ENCODE results near the gene FAM20B.

The FAM20B gene

DNA sequence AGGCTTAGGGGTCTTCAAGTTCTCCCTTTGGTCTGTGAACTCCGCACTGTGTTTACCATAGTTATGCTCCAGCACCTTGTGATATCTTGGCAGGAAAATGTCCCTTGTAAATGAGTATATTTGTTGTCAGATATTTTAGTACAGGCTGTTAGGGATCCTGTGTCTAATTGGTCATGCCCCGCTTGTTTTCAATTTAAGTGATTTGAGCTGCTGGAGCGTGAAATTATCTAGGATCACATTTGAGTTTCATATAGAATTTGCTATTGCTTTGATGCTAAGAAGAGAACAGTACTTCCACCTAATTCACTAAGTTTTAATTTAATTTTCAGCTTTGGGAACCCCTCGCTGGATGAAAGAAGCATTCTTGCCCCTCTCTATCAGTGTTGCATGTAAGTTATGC, 40.8 kb downstream of the FAM20B start:
- no peak for TF ChIP-seq CTCF (IDR thresholded peaks at IDR 0.05)

DNA sequence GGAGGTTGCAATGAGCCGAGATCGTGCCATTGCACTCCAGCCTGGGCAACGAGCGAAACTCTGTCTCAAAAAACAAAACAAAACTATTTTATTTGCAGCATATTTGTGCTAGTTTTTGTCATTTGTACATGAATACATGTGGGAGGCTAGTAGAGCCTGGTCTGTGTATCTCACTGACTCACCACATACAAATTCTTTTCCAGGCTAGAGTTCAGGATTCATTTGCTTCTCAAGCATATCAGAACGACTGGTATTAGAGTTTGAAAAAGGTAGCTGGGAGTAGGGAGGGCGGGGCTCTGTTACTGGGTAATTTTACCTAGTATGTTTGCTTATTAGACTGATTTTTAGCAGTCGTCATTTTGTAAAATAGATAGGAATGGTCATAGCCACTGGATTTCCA, 51.7 kb downstream of the FAM20B start:
- TF ChIP-seq CTCF (IDR thresholded peaks at IDR 0.05): no peak
- Mint-ChIP-seq H3K27me3 (ENCODE audit: low read depth, poor library complexity) (peaks cover 10% of the 10 kb centered on the region), H3K36me3 (ENCODE audit: low read depth) (peaks cover 12% of the 10 kb centered on the region), H3K27ac (no peak overlapping the region), H3K4me3 (no peak overlapping the region), H3K9me3 (no peaks in the 10 kb centered on the region), H3K4me1 (peaks cover 16% of the 10 kb centered on the region)
- DNase-seq: no peak

More for the DNA sequence above, 40.8 kb downstream of the FAM20B start:
- H3K27ac Mint-ChIP-seq: peak overlapping the region; percentile 46
- peaks cover 7% of the 10 kb centered on the region for H3K4me1 Mint-ChIP-seq
- H3K9me3 Mint-ChIP-seq: no peaks in the 10 kb centered on the region
- H3K36me3 Mint-ChIP-seq (ENCODE audit: low read depth): peaks cover 45% of the 10 kb centered on the region
- H3K27me3 Mint-ChIP-seq (ENCODE audit: low read depth, poor library complexity): no peaks in the 10 kb centered on the region
- H3K4me3 Mint-ChIP-seq: no peak overlapping the region
- no peak for DNase-seq

DNA sequence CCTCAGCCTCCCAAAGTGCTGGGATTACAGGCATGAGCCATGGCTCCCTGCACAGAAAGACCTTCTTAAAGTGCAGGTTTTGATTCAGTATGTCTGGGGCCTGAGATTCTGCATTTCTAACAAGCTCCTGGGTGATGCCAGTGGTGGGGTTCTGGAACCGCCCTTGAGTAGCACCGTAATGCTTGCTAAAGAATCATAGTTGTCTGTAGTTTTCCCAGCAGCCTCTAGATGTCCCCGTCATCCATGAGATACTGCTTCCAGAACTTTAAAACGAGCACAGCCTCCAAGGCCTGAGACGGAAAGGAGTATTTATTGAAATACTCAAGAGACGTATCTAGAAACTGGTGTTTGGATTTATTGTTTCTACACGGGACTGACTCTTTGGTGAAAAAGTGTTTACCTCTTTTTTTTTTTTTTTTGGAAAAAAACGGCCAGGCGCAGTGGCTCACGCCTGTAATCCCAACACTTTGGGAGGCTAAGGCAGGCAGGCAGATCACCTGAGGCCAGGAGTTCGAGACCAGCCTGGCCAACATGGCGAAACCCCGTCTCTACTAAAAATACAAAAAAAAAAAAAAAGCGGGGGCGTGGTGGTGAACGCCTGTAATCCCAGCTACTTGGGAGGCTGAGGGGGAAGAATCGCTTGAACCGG, 53.5 kb downstream of the FAM20B start:
- peaks cover 27% of the 10 kb centered on the region for H3K4me1 Mint-ChIP-seq
- peaks cover 10% of the 10 kb centered on the region for H3K27me3 Mint-ChIP-seq (ENCODE audit: low read depth, poor library complexity)
- DNase-seq: peak; percentile 41
- H3K36me3 Mint-ChIP-seq (ENCODE audit: low read depth): no peaks in the 10 kb centered on the region
- no peaks in the 10 kb centered on the region for H3K9me3 Mint-ChIP-seq
- TF ChIP-seq CTCF (IDR thresholded peaks at IDR 0.05): peak; percentile 64
- H3K27ac Mint-ChIP-seq: no peak overlapping the region
- no peak overlapping the region for H3K4me3 Mint-ChIP-seq

GRCh38 chr1:179080866-179081686, 55.4 kb downstream of the FAM20B start:
- no peak for DNase-seq
- TF ChIP-seq CTCF (IDR thresholded peaks at IDR 0.05): no peak
- peak overlapping the region; percentile 96 for H3K4me3 Mint-ChIP-seq
- peaks cover 10% of the 10 kb centered on the region for H3K27me3 Mint-ChIP-seq (ENCODE audit: low read depth, poor library complexity)
- peaks cover 27% of the 10 kb centered on the region for H3K4me1 Mint-ChIP-seq
- peak overlapping the region; percentile 87 for H3K27ac Mint-ChIP-seq
- H3K36me3 Mint-ChIP-seq (ENCODE audit: low read depth): no peaks in the 10 kb centered on the region
- H3K9me3 Mint-ChIP-seq: no peaks in the 10 kb centered on the region

DNA sequence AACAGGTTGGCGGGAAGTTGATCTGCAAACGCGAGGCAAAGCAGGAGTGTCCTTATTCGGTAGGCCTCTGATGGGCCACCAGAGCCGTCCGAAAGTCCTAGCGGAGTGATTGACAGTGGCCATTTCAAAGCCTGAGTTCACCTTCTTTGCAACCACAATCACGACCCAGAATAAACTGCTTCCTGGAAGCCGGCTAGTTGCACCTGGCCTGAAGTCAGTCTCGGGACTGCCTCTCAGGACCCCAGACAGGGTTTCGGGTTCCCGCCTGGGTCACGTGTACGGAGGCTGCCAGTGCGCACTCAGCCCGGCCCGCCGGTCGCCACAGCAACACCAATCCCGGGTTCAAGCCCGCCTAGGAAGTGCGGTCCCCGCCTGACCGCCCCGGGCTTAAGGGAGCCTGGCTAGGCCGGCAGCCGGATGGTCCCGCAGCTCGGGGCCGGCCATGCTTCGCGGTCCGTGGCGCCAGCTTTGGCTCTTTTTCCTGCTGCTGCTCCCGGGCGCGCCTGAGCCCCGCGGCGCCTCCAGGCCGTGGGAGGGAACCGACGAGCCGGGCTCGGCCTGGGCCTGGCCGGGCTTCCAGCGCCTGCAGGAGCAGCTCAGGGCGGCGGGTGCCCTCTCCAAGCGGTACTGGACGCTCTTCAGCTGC, 56.1 kb downstream of the FAM20B start, which contains the start of gene TOR3A:
Gene TOR3A (plus strand): TSS at position 384 of the 646 bp plus-strand sequence. CDS start 59 bp downstream, at position 443.
- Mint-ChIP-seq H3K36me3 (ENCODE audit: low read depth) (peaks cover 4% of the 10 kb centered on the region), H3K4me3 (peak within 1 kb of the TSS; percentile 96), H3K27me3 (ENCODE audit: low read depth, poor library complexity) (peaks cover 10% of the 10 kb centered on the region), H3K27ac (peak within 1 kb of the TSS; percentile 93), H3K9me3 (no peaks in the 10 kb centered on the region), H3K4me1 (peaks cover 27% of the 10 kb centered on the region)
- no peak for TF ChIP-seq CTCF (IDR thresholded peaks at IDR 0.05)
- peak; percentile 88 for DNase-seq
